GM12873 (cell line): ENCODE results near the gene TERT.

Experiments
- TF ChIP-seq, protein P1 (sequence below): IDR thresholded peaks from 2 replicates; pipeline ENCODE4 v1.5.1; 2012; ENCODE audit warnings: low read depth, mild to moderate bottlenecking, moderate library complexity, low read length, control low read depth; ENCODE audit not compliant: insufficient read depth; ENCODE audit errors: missing control alignments

TERT gene

DNA sequence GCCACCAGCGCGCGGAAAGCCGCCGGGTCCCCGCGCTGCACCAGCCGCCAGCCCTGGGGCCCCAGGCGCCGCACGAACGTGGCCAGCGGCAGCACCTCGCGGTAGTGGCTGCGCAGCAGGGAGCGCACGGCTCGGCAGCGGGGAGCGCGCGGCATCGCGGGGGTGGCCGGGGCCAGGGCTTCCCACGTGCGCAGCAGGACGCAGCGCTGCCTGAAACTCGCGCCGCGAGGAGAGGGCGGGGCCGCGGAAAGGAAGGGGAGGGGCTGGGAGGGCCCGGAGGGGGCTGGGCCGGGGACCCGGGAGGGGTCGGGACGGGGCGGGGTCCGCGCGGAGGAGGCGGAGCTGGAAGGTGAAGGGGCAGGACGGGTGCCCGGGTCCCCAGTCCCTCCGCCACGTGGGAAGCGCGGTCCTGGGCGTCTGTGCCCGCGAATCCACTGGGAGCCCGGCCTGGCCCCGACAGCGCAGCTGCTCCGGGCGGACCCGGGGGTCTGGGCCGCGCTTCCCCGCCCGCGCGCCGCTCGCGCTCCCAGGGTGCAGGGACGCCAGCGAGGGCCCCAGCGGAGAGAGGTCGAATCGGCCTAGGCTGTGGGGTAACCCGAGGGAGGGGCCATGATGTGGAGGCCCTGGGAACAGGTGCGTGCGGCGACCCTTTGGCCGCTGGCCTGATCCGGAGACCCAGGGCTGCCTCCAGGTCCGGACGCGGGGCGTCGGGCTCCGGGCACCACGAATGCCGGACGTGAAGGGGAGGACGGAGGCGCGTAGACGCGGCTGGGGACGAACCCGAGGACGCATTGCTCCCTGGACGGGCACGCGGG is at the start of gene TERT:
Gene TERT (minus strand): TSS at position 234 of the 815 bp plus-strand sequence. CDS start 79 bp downstream, at position 155.
- TF ChIP-seq, protein P1, sequence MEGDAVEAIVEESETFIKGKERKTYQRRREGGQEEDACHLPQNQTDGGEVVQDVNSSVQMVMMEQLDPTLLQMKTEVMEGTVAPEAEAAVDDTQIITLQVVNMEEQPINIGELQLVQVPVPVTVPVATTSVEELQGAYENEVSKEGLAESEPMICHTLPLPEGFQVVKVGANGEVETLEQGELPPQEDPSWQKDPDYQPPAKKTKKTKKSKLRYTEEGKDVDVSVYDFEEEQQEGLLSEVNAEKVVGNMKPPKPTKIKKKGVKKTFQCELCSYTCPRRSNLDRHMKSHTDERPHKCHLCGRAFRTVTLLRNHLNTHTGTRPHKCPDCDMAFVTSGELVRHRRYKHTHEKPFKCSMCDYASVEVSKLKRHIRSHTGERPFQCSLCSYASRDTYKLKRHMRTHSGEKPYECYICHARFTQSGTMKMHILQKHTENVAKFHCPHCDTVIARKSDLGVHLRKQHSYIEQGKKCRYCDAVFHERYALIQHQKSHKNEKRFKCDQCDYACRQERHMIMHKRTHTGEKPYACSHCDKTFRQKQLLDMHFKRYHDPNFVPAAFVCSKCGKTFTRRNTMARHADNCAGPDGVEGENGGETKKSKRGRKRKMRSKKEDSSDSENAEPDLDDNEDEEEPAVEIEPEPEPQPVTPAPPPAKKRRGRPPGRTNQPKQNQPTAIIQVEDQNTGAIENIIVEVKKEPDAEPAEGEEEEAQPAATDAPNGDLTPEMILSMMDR: no peak

DNA sequence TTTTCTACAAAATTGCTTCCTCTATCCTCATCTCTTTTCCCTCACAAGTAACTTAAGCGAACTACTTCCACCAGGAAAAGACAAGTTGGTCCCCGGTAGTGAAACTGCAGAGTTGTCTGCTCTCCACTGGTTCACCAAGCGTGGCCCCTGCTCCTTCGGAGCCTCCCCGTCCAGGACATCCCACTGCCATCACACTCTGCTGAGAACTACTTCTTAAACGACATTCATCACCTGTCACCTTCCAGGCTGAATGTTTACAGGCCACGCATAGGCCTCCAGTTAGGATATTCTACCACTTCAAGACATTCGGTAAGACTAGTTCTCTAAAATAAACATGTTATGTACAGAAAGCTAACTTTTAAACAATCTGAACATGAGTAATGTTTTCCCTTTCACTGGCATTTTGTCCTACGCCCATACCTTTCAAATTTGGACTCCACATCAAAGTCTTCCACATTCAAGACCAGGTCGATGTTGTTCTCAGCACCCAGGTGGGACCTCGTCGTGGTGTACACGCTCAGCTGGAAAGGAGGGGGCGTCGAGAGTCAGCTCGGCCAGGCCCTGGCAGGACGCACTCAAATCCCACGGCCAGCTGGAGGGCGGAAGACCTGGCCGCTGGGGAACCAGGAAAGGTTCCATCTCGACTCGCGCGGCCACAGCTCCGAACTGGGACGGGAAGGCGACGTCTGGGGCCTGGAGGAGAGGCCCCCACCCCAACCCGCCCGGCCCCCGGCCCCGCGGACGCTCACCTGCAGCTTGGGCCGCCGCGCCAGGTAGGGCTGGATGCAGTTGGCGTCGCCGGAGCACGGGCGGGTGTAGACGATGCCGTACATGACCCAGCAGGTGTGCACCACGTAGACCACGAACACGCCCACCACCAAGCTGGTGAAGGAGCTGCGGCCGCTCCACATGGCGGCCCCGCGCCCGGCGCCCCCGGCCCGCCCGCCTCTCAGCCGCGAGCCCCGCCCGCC is 49.3 kb upstream of the TERT start:
- TF ChIP-seq, protein P1: no peak

DNA sequence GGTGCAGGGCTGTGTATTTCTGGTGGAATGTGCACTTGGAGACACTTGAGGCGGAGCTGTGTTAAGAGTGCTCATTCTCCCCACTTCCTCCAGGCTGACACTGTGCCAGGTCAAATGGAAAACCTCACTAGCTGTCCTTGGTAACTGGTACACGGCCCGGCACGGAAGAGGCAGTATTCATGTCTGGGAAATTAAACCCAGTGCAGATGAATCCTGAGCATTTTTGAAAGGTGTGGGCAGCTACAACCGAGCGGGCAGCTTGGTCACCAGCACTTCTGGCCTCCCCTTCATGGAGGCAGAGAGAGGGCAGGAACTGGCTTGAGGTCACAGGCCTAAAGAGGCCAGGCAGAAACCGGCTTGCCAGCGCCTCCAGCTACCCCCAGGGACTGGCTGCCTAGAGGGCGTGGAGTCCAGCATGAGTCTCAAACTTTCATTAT is 48.5 kb upstream of the TERT start:
- TF ChIP-seq, protein P1: no peak

DNA sequence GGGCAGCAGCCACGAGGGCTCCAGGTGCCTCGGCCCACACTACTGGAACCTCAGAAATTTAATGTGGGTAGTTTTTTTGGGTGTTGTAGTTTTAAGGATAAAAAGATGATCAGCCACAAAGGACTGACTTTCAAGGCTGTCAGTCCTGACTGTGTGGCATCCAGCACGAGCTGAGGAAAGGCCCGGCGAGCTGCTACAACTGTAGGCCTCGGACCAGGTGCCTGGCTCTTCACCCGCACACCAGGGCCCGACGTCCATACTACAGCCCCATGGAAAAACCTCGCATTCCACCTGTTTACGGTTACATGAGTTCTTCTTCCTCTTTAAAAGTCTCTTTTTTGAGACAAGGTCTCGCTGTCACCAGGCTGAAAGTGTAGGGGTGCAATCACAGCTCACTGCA is 47.4 kb upstream of the TERT start:
- TF ChIP-seq, protein P1: no peak

DNA sequence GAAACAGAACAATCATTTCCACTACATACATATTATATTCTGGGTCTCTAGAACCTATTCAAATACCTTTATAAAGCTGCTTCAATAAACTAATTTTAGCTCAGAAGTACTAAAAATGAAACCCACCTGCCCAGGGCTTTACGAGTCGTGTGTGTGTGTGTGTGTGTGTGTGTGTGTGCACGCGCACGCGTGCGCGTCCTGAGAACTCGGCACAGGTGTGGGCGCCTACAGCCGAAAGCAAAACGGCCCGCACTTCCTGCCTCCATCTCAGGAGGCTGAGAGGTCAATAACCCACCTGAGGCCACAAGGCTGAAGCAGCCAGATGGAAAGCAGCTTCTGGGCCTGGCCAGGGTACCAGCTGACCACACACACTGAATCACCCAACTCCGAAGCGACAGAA is 47.0 kb upstream of the TERT start:
- TF ChIP-seq, protein P1: no peak

DNA sequence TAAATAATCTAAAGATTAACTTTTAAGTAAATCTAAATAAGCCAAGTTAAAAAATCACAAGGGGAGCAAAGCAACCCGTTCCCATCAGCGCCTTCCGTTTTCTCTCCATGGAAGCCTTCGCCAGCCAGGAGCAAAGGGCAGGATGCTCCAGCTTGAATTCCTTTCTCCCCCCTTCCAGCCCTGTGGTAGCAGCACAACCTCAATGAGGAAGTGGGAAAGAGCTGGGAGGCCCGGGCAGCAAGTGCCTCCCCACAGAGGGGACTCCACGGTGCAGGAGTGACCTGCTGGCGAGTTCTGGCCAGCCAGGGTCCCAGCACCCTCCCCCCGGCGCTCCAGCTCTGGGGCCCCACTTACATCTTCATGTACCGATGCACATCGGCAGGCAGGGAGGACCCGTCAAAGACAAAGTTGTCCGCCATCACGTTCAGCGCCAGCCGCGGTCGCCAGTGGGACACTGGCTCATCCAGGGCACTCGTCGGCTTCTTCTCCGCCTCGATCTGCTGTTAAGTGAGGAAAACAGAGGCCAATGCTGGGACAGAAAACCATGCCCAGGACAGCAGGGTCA is 43.7 kb upstream of the TERT start:
- TF ChIP-seq, protein P1: no peak

DNA sequence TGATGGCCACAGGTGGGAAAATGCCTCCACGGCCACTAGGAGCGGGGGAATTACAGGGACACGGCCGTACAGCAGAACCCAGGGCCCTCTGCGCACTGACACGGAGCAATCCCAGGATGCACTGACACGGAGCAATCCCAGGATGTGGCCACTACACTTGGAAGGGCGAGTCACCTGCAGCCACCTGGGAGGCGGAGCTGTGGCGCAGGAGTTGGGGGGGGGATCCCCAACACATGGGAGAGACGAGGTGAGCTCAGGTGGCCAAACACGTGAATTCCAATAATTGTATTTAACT is 43.3 kb upstream of the TERT start:
- TF ChIP-seq, protein P1: no peak
